ENCODE results near the gene CSAG3.
"Not testable (repeated sequence)": the region's sequence is repeated elsewhere in the genome, so short reads cannot be mapped to it uniquely, and the experiment has no call there.

CSAG3 gene

DNA sequence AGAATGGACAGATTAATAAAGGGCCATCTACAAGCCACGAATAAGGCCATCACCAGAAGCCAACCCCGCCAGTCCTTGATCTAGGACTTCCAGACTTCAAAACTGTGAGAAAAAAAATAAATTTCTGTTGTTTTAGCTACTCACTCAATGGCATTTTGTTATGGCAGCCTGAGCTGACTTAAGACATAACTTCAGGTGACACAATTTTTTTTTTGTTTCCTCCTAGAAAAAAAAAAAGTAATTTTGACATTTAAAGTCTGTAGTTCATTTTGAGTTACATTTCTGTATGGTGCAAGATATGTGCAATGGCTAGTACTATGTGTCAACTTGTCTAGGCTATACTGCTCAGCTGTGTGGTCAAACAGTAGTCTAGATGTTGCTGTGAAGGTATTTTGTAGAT lies at the start of gene CSAG3:
CSAG3 (plus strand) TSS at position 301 of the 400 bp plus-strand sequence.
- DNase-seq (ENCODE audit: low spot score), result not testable (repeated sequence)

DNA sequence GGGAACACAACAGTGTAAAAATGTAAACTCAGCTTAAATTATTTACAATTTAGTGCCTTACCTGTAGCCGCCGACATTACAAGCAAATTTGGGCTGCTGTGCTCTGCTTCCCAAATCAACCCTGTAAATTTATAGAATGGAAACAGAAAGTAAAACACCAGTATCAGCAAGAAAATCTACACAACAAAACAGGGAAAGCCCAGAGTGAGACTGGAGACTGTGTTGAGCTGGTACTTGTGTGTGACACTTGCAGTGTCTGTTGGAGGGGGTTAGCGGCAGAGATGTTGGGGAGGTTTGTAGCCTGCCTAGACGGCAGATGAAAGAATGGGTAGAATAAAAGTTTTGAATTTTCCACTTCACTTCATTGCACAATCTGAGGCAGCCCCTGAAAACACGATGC lies 45.8 kb upstream of the CSAG3 start:
- DNase-seq (ENCODE audit: low spot score), result not testable (repeated sequence)

DNA sequence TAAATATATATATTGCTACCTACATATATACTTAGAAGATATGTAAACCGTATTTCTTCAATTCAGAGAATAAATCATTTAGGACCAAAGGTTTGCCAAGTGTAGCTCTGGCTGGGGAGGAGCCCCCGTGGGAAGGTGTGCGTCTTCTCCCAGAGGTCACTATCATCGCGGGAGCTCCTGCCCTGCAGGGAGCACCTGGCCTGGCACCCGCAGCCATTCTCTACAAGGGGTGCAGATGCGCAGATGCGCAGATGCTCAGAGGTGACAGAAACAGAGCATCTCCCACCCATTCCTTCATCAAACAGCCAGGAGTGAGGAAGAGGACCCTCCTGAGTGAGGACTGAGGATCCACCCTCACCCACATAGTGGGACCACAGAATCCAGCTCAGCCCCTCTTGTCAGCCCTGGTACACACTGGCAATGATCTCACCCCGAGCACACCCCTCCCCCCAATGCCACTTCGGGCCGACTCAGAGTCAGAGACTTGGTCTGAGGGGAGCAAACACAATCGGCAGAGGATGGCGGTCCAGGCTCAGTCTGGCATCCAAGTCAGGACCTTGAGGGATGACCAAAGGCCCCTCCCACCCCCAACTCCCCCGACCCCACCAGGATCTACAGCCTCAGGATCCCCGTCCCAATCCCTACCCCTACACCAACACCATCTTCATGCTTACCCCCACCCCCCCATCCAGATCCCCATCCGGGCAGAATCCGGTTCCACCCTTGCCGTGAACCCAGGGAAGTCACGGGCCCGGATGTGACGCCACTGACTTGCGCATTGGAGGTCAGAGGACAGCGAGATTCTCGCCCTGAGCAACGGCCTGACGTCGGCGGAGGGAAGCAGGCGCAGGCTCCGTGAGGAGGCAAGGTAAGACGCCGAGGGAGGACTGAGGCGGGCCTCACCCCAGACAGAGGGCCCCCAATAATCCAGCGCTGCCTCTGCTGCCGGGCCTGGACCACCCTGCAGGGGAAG lies 44.9 kb upstream of the CSAG3 start, which contains the start of gene MAGEA2B:
MAGEA2B (plus strand) TSS at position 814 of the 973 bp plus-strand sequence. CDS start 2,479 bp downstream, outside the sequence.
- not testable (repeated sequence) for DNase-seq (ENCODE audit: low spot score)

DNA sequence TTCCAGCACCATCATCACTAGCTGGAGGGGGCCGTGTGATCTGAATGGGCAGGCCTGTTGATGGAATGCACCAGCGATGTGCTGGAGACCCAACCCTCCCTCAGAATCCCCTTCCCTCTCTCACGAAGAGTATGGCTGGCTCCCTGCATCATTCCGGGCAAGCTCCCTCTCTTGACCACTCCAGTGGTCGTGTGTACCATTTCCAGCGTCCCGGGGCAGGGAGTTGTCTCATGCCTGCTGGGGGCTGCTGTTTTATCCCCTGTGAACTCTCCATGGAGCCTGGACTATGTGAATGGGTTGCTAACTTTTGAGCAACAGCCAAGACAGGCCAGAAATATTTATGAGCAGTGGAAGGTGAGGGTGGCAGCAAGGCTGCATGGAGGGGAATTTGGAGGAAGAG lies 33.6 kb upstream of the CSAG3 start:
- DNase-seq (ENCODE audit: low spot score), result no peak

DNA sequence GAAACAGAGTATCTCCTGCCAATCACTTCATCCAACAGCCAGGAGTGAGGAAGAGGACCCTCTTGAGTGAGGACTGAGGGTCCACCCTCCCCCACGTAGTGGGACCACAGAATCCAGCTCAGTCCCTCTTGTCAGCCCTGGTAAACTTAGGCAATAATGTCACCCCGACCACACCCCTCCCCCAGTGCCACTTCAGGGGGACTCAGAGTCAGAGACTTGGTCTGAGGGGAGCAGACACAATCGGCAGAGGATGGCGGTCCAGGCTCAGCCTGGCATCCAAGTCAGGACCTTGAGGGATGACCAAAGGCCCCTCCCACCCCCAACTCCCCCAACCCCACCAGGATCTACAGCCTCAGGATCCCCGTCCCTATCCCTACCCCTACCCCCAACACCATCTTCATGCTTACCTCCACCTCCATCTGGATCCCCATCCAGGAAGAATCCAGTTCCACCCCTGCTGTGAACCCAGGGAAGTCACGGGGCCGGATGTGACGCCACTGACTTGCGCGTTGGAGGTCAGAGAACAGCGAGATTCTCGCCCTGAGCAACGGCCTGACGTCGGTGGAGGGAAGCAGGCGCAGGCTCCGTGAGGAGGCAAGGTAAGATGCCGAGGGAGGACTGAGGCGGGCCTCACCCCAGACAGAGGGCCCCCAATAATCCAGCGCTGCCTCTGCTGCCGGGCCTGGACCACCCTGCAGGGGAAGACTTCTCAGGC lies 25.6 kb upstream of the CSAG3 start, which contains the start of the genes CSAG1 and MAGEA12:
CSAG1 (minus strand) TSS at position 461 of the 715 bp plus-strand sequence. CDS start 1,261 bp downstream, outside the sequence.
MAGEA12 (plus strand) TSS at position 497 of the 715 bp plus-strand sequence. CDS start 2,405 bp downstream, outside the sequence.
- DNase-seq (ENCODE audit: low spot score), result no peak

DNA sequence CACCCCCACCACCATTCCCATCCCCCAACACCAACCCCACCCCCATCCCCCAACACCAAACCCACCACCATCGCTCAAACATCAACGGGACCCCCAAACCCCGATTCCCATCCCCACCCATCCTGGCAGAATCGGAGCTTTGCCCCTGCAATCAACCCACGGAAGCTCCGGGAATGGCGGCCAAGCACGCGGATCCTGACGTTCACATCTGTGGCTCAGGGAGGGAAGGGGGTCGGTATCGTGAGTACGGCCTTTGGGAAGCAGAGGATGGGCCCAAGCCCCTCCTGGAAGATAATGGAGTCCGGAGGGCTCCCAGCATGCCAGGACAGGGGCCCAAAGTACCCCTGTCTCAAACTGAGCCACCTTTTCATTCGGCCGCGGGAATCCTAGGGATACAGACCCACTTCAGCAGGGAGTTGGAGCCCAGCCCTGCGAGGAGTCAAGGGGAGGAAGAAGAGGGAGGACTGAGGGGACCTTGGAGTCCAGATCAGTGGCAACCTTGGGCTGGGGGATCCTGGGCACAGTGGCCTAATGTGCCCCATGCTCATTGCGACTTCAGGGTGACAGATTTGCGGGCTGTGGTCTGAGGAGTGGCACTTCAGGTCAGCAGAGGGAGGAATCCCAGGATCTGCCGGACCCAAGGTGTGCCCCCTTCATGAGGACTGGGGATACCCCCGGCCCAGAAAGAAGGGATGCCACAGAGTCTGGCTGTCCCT lies 24.7 kb upstream of the CSAG3 start:
- DNase-seq (ENCODE audit: low spot score), result not testable (repeated sequence)

DNA sequence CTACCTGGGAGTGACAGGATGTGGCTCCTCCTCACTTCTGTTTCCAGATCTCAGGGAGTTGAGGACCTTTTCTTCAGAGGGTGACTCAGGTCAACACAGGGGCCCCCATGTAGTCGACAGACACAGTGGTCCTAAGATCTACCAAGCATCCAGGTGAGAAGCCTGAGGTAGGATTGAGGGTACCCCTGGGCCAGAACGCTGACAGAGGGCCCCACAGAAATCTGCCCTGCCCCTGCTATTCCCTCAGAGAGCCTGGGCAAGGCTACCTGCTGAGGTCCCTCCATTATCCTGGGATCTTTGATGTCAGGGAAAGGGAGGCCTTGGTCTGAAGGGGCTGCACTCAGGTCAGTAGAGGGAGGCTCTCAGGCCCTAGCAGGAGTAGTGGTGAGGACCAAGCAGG lies 23.9 kb upstream of the CSAG3 start:
- no peak for DNase-seq (ENCODE audit: low spot score)

DNA sequence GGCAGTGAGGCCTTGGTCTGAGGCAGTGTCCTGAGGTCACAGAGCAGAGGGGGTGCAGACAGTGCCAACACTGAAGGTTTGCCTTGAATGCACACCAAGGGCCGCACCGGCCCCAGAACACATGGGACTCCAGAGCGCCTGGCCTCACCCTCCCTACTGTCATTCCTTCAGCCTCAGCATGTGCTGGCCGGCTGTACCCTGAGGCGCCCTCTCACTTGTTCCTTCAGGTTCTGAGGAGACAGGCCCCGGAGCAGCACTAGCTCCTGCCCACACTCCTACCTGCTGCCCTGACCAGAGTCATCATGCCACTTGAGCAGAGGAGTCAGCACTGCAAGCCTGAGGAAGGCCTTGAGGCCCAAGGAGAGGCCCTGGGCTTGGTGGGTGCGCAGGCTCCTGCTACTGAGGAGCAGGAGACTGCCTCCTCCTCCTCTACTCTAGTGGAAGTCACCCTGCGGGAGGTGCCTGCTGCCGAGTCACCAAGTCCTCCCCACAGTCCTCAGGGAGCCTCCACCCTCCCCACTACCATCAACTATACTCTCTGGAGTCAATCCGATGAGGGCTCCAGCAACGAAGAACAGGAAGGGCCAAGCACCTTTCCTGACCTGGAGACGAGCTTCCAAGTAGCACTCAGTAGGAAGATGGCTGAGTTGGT lies 23.0 kb upstream of the CSAG3 start:
- DNase-seq (ENCODE audit: low spot score), result no peak

DNA sequence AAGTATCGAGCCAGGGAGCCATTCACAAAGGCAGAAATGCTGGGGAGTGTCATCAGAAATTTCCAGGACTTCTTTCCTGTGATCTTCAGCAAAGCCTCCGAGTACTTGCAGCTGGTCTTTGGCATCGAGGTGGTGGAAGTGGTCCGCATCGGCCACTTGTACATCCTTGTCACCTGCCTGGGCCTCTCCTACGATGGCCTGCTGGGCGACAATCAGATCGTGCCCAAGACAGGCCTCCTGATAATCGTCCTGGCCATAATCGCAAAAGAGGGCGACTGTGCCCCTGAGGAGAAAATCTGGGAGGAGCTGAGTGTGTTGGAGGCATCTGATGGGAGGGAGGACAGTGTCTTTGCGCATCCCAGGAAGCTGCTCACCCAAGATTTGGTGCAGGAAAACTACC lies 22.5 kb upstream of the CSAG3 start:
- DNase-seq (ENCODE audit: low spot score), result not testable (repeated sequence)

DNA sequence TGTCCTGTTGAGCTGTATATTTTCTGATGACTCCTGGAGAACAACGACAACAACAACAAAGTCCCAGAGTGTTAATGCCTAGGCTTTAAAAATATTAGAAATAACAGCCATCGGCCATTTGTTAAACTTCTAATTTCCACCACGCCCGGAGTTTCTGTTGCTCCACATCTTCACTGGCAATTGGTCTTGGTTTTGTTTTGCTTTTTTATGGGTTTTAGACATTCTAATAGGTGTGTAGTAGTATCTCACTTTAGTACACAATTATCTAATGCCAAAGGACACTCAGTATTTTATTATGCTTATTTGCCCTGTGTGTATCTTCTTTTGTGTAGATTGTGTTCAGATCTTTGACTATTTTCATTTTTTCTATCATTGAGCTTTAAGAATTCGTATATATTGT lies 20.5 kb upstream of the CSAG3 start:
- DNase-seq (ENCODE audit: low spot score), result no peak

DNA sequence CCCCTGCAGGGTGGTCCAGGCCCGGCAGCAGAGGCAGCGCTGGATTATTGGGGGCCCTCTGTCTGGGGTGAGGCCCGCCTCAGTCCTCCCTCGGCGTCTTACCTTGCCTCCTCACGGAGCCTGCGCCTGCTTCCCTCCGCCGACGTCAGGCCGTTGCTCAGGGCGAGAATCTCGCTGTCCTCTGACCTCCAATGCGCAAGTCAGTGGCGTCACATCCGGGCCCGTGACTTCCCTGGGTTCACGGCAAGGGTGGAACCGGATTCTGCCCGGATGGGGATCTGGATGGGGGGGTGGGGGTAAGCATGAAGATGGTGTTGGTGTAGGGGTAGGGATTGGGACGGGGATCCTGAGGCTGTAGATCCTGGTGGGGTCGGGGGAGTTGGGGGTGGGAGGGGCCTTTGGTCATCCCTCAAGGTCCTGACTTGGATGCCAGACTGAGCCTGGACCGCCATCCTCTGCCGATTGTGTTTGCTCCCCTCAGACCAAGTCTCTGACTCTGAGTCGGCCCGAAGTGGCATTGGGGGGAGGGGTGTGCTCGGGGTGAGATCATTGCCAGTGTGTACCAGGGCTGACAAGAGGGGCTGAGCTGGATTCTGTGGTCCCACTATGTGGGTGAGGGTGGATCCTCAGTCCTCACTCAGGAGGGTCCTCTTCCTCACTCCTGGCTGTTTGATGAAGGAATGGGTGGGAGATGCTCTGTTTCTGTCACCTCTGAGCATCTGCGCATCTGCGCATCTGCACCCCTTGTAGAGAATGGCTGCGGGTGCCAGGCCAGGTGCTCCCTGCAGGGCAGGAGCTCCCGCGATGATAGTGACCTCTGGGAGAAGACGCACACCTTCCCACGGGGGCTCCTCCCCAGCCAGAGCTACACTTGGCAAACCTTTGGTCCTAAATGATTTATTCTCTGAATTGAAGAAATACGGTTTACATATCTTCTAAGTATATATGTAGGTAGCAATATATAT lies 5.0 kb upstream of the CSAG3 start, which contains the start of gene MAGEA2:
MAGEA2 (minus strand) TSS at position 157 of the 965 bp plus-strand sequence. CDS start 2,479 bp downstream, outside the sequence.
- DNase-seq (ENCODE audit: low spot score), result not testable (repeated sequence)

DNA sequence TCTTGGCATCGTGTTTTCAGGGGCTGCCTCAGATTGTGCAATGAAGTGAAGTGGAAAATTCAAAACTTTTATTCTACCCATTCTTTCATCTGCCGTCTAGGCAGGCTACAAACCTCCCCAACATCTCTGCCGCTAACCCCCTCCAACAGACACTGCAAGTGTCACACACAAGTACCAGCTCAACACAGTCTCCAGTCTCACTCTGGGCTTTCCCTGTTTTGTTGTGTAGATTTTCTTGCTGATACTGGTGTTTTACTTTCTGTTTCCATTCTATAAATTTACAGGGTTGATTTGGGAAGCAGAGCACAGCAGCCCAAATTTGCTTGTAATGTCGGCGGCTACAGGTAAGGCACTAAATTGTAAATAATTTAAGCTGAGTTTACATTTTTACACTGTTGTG lies 4.1 kb upstream of the CSAG3 start:
- not testable (repeated sequence) for DNase-seq (ENCODE audit: low spot score)

DNA sequence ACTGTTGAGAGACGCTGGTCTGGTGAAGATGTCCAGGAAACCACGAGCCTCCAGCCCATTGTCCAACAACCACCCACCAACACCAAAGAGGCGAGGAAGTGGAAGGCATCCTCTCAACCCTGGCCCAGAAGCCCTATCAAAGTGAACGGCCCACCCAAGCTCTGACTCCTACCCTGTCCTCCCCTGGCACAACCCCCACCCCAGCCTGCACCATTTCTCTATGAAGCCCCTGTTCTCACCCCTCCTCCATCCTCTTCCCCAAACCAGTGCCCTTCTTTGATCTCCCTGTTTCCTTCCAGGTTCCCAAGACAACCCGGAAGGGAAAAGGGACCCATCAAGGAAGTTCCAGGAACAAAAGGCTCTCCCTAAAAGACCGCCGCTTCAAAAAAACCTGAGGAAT lies 526 bp downstream of the CSAG3 start:
- DNase-seq (ENCODE audit: low spot score), result not testable (repeated sequence)

DNA sequence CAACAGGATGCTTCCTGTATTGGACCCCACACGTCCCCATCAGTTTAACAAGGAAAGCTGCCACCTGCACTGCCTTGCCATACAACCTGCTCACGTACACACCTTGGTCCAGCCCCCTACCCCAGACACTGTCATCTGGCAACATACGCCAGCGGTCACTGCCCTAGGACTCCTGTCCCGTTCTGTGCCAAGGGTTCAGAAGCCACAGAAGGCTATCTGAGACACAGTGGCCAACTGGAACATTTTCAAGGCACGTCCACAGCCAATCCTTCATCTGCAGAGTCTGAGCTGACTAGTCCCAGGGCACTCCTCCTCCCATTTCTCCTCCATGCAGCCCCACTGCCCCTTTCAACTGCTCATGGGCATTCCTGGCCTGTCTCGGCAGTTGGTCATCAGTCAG lies 2.6 kb downstream of the CSAG3 start:
- DNase-seq (ENCODE audit: low spot score), result not testable (repeated sequence)

DNA sequence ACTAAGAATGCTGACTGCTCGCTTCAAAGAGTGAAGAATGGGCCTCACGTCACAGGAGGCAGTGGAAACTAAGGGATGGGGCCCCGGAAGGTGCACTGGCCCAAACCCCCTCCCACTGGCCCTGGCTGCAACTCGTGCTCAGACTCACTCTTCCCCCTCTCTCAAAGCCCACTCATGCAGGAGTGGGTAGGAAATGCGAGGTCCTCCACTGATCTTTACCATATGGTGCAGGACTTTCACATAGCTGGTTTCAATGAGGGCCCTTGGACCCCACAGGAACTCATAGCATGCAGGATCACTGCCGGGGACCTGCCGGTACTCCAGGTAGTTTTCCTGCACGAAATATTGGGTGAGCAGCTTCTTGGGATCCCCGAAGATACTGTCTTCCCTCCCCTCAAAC lies 7.5 kb downstream of the CSAG3 start:
- not testable (repeated sequence) for DNase-seq (ENCODE audit: low spot score)

DNA sequence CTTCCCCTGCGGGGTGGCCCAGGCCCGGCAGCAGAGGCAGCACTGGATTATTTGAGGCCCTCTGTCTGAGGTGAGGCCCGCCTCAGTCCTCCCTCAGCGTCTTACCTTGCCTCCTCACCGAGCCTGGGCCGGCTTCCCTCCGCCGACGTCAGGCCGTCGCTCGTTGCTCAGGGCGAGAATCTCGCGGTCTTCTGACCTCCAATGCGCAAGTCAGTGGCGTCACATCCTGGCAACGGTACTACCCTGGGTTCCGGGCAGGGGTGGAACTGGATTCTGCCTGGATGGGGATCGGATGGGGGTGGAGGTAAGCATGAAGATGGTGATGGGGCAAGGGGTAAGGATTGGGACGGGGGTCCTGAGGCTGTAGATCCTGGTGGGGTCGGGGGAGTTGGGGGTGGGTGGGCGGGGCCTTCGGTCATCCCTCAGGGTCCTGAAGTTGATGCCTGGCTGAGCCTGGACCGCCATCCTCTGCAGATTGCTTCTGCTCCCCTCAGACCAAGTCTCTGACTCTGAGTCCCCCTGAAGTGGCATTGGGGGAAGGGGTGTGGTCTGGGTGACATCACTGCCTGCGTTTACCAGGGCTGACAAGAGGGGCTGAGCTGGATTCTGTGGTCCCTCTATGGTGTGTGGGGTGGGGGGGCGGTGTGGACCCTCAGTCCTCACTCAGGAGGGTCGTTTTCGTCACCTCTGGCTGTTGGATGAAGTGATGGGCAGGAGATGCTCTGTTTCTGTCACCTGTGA lies 10.7 kb downstream of the CSAG3 start, which contains the start of gene MAGEA6:
MAGEA6 (minus strand) TSS at position 141 of the 741 bp plus-strand sequence. CDS start 2,039 bp downstream, outside the sequence.
- not testable (repeated sequence) for DNase-seq (ENCODE audit: low spot score)

DNA sequence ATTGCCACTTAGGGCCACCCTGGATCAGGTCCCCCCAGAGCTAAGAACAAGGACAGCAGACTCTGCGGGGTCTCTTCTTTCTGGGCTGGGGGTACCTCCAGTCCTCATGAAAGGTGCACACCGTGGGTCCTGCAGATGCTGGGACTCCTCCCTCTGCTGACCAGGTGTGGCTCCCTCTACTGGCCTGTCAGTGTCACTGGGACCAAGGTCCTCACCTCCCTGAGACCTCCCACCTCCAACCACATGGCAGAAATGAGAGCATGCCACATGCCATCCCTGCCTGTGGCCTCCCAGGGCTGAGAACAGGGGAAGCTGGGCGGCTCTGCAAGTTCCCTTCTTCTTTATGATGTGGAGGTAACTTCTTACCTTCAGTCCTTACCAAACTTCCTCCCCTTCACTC lies 28.0 kb downstream of the CSAG3 start:
- not testable (repeated sequence) for DNase-seq (ENCODE audit: low spot score)

DNA sequence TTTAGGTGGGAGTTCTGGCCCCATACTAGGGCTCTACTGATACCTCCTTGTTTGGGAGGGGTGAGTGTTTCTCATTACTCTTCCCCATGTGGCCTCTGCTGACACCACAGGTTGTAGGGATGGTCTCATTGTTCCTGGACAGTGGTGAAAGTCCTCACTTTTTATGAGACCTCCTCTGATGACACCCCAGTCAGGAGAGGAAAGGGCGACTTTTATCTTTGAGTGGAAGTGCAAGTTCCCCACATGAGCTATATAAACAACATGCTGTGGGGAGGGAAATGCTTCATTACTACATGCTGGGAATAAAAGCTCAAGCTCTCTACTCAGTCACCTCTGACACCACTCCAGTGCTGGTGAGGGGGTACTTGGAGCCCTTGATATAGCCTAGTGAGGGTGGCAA lies 39.9 kb downstream of the CSAG3 start:
- DNase-seq (ENCODE audit: low spot score), result no peak

DNA sequence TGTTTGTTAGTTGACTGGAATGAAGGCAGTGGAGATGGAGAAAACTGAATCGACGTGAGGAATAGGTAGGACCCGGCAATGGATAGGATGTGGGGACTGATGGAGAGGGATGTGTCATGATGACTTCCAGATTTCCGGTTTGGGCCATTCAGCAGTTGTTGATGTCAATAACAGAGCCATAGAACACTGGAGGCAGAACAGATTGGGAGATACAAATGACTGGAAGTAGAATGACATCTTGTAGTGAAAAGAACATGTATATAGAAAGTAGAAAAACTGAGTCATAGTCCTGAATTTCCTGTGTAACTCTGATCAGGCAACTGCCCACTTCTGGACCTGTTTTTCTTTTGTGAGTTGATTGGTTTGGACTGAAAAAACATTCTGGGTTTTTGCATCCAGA lies 47.0 kb downstream of the CSAG3 start:
- DNase-seq (ENCODE audit: low spot score), result no peak
